ENCODE results near the gene PALLD. TPM values are rescaled to one million over a fixed set of nuclear protein-coding genes. Genes with fewer than 3 reads are reported as not detected.
"Not testable (repeated sequence)": the region's sequence is repeated elsewhere in the genome, so short reads cannot be mapped to it uniquely, and the experiment has no call there.

Gene PALLD
- total and polyA plus RNA-seq, 2 donors (not counting 3 experiments of a cell fraction or from before 2014, with no cell fraction given) = 13.4 to 48.2 TPM

- BruUV-seq (replicated peaks) = no TSS peak
- no peak overlapping the region for H3K9ac ChIP-seq (replicated peaks; ENCODE audit: extremely low read depth, insufficient read depth, low read length)
- H3K4me3 ChIP-seq (replicated peaks in 1 of 3; ENCODE audit: insufficient read depth in 1 of 3, low read depth in 1 of 3, low read length in 3 of 3) = no peak overlapping the region
- dilution Hi-C loops (cut with MboI; ENCODE audit: extremely low pct_ligation_motif_present, low sequenced_read_pairs) (no loop called here), intact Hi-C loops (cut with micrococcal nuclease) (no loop called here)
- FAIRE-seq (no peak), DNase-seq (ENCODE audit: low read depth, low spot score) (no peak)
- no peak overlapping the region for H3K4me2 ChIP-seq (ENCODE audit: insufficient read depth, low read length)
- TF ChIP-seq MAX (IDR thresholded peaks at IDR 0.05; ENCODE audit: insufficient read depth, insufficient read length) = no peak
- TF ChIP-seq JUN (IDR thresholded peaks at IDR 0.05; ENCODE audit: borderline replicate concordance, insufficient read depth, insufficient read length, low read depth) = no peak
- no peak for TF ChIP-seq EZH2 (IDR thresholded peaks at IDR 0.05; ENCODE audit: borderline replicate concordance, low read depth, low read length, severe bottlenecking)
- no peak for TF ChIP-seq MYC (IDR thresholded peaks at IDR 0.05; ENCODE audit: low read depth, low read length)
- no peak for TF ChIP-seq POLR2AphosphoS5 (IDR thresholded peaks at IDR 0.05; ENCODE audit: insufficient read depth, low read depth, low read length)
- no peak for TF ChIP-seq CTCF (IDR thresholded peaks at IDR 0.05; ENCODE audit: extremely low read depth in 1 of 2, insufficient read depth in 1 of 2, low read depth in 1 of 2, low read length in 2 of 2)
- TF ChIP-seq POLR2A (IDR thresholded peaks at IDR 0.05; ENCODE audit: low read depth, low read length) = no peak
- TF ChIP-seq GATA2 (IDR thresholded peaks at IDR 0.05; ENCODE audit: insufficient read depth, insufficient read length, low read depth, low read length) = no peak
- TF ChIP-seq FOS (IDR thresholded peaks at IDR 0.05; ENCODE audit: borderline replicate concordance, insufficient read depth, low read length) = no peak
- H3K79me2 ChIP-seq (ENCODE audit: control insufficient read depth, insufficient read depth, low read length) = no peaks in the 10 kb centered on the region
- H3K9me1 ChIP-seq (replicated peaks; ENCODE audit: control insufficient read depth, extremely low read depth, insufficient read depth, low read length) = no peaks in the 10 kb centered on the region
- ChIA-PET POLR2A (no interaction called here), CTCF (interaction anchor here (1.0 kb wide), 1 partner anchor 10 kb away, joined by 3 read pairs; no protein-coding TSS in a partner anchor)
- no peaks in the 10 kb centered on the region for H3K36me3 ChIP-seq (ENCODE audit: control insufficient read depth in 2 of 2, extremely low read depth in 1 of 2, insufficient read depth in 2 of 2, low read length in 2 of 2)
- H3K27ac ChIP-seq (ENCODE audit: insufficient read depth, low read depth, low read length) = no peak overlapping the region
- no peaks in the 10 kb centered on the region for H4K20me1 ChIP-seq (replicated peaks; ENCODE audit: control insufficient read depth, extremely low read depth, insufficient read depth, low read length)
- peaks cover 14% of the 10 kb centered on the region for H3K4me1 ChIP-seq (ENCODE audit: control insufficient read depth, extremely low read depth, insufficient read depth, low read length)
- H3K9me3 ChIP-seq (replicated peaks; ENCODE audit: control insufficient read depth, insufficient read depth, low read length) = no peaks in the 10 kb centered on the region
- H3K27me3 ChIP-seq (ENCODE audit: control insufficient read depth in 2 of 2, insufficient read depth in 2 of 2, low read length in 2 of 2) = no peaks in the 10 kb centered on the region
- no peak overlapping the region for H2AFZ ChIP-seq (ENCODE audit: low read depth, low read length)
These were observed 229.1 kb downstream of the PALLD start for GRCh38 chr4:168725930-168726329.

- not testable (repeated sequence) for BruUV-seq (replicated peaks)
These were observed 230.3 kb downstream of the PALLD start for GRCh38 chr4:168727181-168727580.

More at GRCh38 chr4:168727181-168727580, 230.3 kb downstream of the PALLD start:
- H3K9ac ChIP-seq (replicated peaks; ENCODE audit: extremely low read depth, insufficient read depth, low read length); H3K9me1 ChIP-seq (replicated peaks; ENCODE audit: control insufficient read depth, extremely low read depth, insufficient read depth, low read length); dilution Hi-C loops (cut with MboI; ENCODE audit: extremely low pct_ligation_motif_present, low sequenced_read_pairs); H3K36me3 ChIP-seq (ENCODE audit: control insufficient read depth in 2 of 2, extremely low read depth in 1 of 2, insufficient read depth in 2 of 2, low read length in 2 of 2); H2AFZ ChIP-seq (ENCODE audit: low read depth, low read length); FAIRE-seq; H3K79me2 ChIP-seq (ENCODE audit: control insufficient read depth, insufficient read depth, low read length); POLR2A ChIA-PET; intact Hi-C loops (cut with micrococcal nuclease); H3K27ac ChIP-seq (ENCODE audit: insufficient read depth, low read depth, low read length); H3K27me3 ChIP-seq (ENCODE audit: control insufficient read depth in 2 of 2, insufficient read depth in 2 of 2, low read length in 2 of 2); H3K4me2 ChIP-seq (ENCODE audit: insufficient read depth, low read length); H3K4me3 ChIP-seq (replicated peaks in 1 of 3; ENCODE audit: insufficient read depth in 1 of 3, low read depth in 1 of 3, low read length in 3 of 3); DNase-seq (ENCODE audit: low read depth, low spot score); H3K9me3 ChIP-seq (replicated peaks; ENCODE audit: control insufficient read depth, insufficient read depth, low read length); H4K20me1 ChIP-seq (replicated peaks; ENCODE audit: control insufficient read depth, extremely low read depth, insufficient read depth, low read length): not testable (repeated sequence)
- H3K4me1 ChIP-seq (ENCODE audit: control insufficient read depth, extremely low read depth, insufficient read depth, low read length) = peaks cover 14% of the 10 kb centered on the region
- CTCF ChIA-PET = interaction anchor here (1.0 to 1.3 kb wide), 2 partner anchors 34 to 142 kb away, joined by 3 read pairs; no protein-coding TSS in a partner anchor

Measured in endothelial cell of umbilical vein (primary cell).